ENCODE measurements around the gene ISM1.

- TF ChIP-seq CTCF (conservative IDR thresholded peaks at IDR 0.05) (no peak), ZFX (IDR thresholded peaks at IDR 0.05) (no peak)
Observed at GRCh38 chr20:13229538-13229937, 8.5 kb downstream of the ISM1 start.
